DOHH2 (cell line): ENCODE measurements around the gene SNU13.

ENCODE experiments used
- H3F3A ChIP-seq: fragments of 200-600 bp; sonication (generic), shearing (Covaris generic); 2 replicates; pipeline ENCODE4 v1.6.0; 2016; ENCODE audit warnings: antibody characterized with exemption, mild to moderate bottlenecking; ENCODE audit not compliant: control insufficient read depth, insufficient read depth
- H3K27ac ChIP-seq: fragments of 200-600 bp; sonication (generic); 2 replicates; pipeline ENCODE4 v1.5.1; 2014; ENCODE audit warnings: low read depth, mild to moderate bottlenecking, low read length, moderate library complexity
- H3K27me3 ChIP-seq: fragments of 200-600 bp; sonication (generic); 2 replicates; pipeline ENCODE4 v1.6.1; 2014; ENCODE audit warnings: mild to moderate bottlenecking, low read length, mixed read lengths; ENCODE audit not compliant: control insufficient read depth
- H3K36me3 ChIP-seq: fragments of 200-600 bp; sonication (generic); 2 replicates; pipeline ENCODE4 v1.6.1; 2014; ENCODE audit warnings: mild to moderate bottlenecking, low read length, moderate library complexity, mixed read lengths; ENCODE audit not compliant: control insufficient read depth
- H3K4me1 ChIP-seq: fragments of 200-600 bp; sonication (generic); 2 replicates; pipeline ENCODE4 v1.6.1; 2014; ENCODE audit warnings: mild to moderate bottlenecking, low read length, mixed read lengths; ENCODE audit not compliant: control insufficient read depth
- H3K4me2 ChIP-seq: fragments of 200-600 bp; sonication (generic); 2 replicates; pipeline ENCODE4 v1.6.0; 2014; ENCODE audit warnings: mild to moderate bottlenecking, low read length, moderate library complexity
- H3K4me3 ChIP-seq: fragments of 200-600 bp; sonication (generic); 2 replicates; pipeline ENCODE4 v1.5.1; 2014; ENCODE audit warnings: mild to moderate bottlenecking, low read length, mixed read lengths
- H3K79me2 ChIP-seq: fragments of 200-600 bp; sonication (generic); 2 replicates; pipeline ENCODE4 v1.6.1; 2014; ENCODE audit warnings: mild to moderate bottlenecking, low read length, mixed read lengths; ENCODE audit not compliant: control insufficient read depth
- H3K9me2 ChIP-seq: fragments of 200-600 bp; sonication (generic); replicated peaks from 2 replicates; pipeline ENCODE4 v1.6.1; 2014; ENCODE audit warnings: mild to moderate bottlenecking, low read length, mixed read lengths; ENCODE audit not compliant: control insufficient read depth
- H3K9me3 ChIP-seq: fragments of 200-600 bp; sonication (generic); 2 replicates; pipeline ENCODE4 v1.6.1; 2014; ENCODE audit warnings: antibody characterized with exemption, low read length, mixed read lengths; ENCODE audit not compliant: control insufficient read depth, insufficient read depth
- H4K20me1 ChIP-seq: fragments of 200-600 bp; sonication (generic); 2 replicates; pipeline ENCODE4 v1.6.0; 2014; ENCODE audit warnings: low read depth, mild to moderate bottlenecking, antibody characterized with exemption, low read length, moderate library complexity; ENCODE audit not compliant: control insufficient read depth, insufficient read depth
- EZH2phosphoT487 ChIP-seq: fragments of 200-600 bp; sonication (generic); IDR thresholded peaks from 2 replicates; pipeline ENCODE4 v1.6.1; 2017; ENCODE audit warnings: borderline replicate concordance, mild to moderate bottlenecking, antibody characterized with exemption, low read length, moderate library complexity, mixed read lengths
- TF ChIP-seq, protein P1 (sequence below): fragments of 200-600 bp; sonication (generic); IDR thresholded peaks from one replicate; pipeline ENCODE4 v1.5.1; 2014; ENCODE audit warnings: antibody characterized with exemption, mild to moderate bottlenecking, low read depth, low read length; ENCODE audit not compliant: poor library complexity, severe bottlenecking

Gene SNU13

DNA sequence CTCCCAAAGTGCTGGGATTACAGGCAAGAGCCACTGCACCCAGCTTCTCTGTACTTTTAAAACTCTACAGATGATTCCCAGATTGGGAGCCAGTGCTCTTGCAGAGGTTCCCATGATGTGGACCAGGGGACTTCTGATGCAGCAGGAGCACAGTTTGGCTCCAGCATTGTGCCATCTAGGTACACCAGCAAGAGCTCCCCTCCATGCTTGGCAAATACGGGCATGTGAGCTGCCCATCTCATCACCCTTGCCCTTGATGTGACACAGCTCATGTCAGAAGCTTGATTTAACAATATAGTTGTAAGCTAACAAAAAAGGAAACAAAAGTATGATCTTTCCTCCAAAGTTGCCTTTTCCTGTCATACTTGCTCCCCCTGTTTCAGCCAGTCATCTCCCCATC is 28.7 kb downstream of the SNU13 start:
- H3F3A ChIP-seq: peaks cover 40% of the 10 kb centered on the region
- peaks cover 94% of the 10 kb centered on the region for H3K36me3 ChIP-seq
- no peak overlapping the region for H3K4me3 ChIP-seq
- H4K20me1 ChIP-seq: peaks cover 4% of the 10 kb centered on the region; the same call in 1 of the 2 replicates
- H3K9me3 ChIP-seq: no peaks in the 10 kb centered on the region
- H3K79me2 ChIP-seq: no peaks in the 10 kb centered on the region
- no peak for TF ChIP-seq EZH2phosphoT487
- TF ChIP-seq, protein P1, sequence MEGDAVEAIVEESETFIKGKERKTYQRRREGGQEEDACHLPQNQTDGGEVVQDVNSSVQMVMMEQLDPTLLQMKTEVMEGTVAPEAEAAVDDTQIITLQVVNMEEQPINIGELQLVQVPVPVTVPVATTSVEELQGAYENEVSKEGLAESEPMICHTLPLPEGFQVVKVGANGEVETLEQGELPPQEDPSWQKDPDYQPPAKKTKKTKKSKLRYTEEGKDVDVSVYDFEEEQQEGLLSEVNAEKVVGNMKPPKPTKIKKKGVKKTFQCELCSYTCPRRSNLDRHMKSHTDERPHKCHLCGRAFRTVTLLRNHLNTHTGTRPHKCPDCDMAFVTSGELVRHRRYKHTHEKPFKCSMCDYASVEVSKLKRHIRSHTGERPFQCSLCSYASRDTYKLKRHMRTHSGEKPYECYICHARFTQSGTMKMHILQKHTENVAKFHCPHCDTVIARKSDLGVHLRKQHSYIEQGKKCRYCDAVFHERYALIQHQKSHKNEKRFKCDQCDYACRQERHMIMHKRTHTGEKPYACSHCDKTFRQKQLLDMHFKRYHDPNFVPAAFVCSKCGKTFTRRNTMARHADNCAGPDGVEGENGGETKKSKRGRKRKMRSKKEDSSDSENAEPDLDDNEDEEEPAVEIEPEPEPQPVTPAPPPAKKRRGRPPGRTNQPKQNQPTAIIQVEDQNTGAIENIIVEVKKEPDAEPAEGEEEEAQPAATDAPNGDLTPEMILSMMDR: no peak
- H3K9me2 ChIP-seq: no peaks in the 10 kb centered on the region
- no peak overlapping the region for H3K4me2 ChIP-seq
- H3K27me3 ChIP-seq: no peaks in the 10 kb centered on the region
- no peaks in the 10 kb centered on the region for H3K4me1 ChIP-seq
- no peak overlapping the region for H3K27ac ChIP-seq

DNA sequence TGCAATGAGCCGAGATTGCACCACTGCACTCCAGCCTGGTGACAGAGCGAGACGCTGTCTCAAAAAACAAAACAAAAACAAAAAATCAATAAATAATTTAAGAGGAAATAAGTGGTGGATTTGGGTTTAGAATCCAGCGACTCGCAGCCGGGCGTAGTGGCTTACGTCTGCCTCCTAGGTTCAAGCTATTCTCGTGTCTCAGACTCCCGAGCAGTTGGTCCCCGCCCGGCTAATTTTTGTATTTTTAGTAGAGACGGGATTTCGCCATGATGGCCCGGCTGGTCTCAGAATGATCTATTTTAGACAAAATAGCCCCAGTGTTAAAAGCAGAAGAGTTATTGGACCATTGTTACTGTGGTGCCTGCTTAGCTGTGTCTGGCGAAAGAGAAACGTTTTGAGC is 29.8 kb downstream of the SNU13 start:
- Histone ChIP-seq H3K79me2 (peaks cover 1% of the 10 kb centered on the region; the same call in 1 of the 2 replicates), H3K27ac (no peak overlapping the region), H3F3A (peaks cover 30% of the 10 kb centered on the region), H3K9me2 (no peaks in the 10 kb centered on the region), H3K4me1 (no peaks in the 10 kb centered on the region), H3K9me3 (no peaks in the 10 kb centered on the region), H4K20me1 (peaks cover 4% of the 10 kb centered on the region; the same call in 1 of the 2 replicates), H3K4me2 (no peak overlapping the region), H3K4me3 (no peak overlapping the region), H3K27me3 (no peaks in the 10 kb centered on the region), H3K36me3 (peaks cover 94% of the 10 kb centered on the region)
- TF ChIP-seq EZH2phosphoT487: no peak
- TF ChIP-seq, protein P1: no peak

DNA sequence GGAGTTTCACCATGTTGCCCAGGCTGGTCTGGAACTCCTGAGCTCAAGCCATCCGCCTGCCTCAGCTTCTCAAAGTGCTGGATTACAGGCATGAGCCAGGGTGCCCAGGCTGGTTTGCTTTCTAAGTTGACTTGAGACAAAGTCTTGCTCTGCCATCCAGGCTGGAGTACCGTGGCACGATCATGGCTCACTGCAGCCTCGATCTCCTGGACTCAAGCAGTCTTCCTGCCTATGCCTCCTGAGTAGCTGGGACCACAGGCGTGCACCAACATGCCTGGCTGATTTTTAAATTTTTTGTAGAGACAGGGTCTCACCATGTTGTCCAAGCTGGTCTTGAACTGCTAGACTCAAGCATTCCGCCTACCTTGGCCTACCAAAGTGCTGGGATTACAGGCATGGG is 31.0 kb downstream of the SNU13 start:
- H4K20me1 ChIP-seq: peaks cover 4% of the 10 kb centered on the region; the same call in 1 of the 2 replicates
- peaks cover 23% of the 10 kb centered on the region for H3F3A ChIP-seq
- H3K36me3 ChIP-seq: peaks cover 94% of the 10 kb centered on the region

More for the DNA sequence above, 31.0 kb downstream of the SNU13 start:
- H3K27me3 ChIP-seq: no peaks in the 10 kb centered on the region
- H3K27ac ChIP-seq: no peak overlapping the region
- H3K9me2 ChIP-seq: no peaks in the 10 kb centered on the region
- peaks cover 5% of the 10 kb centered on the region; the same call in 1 of the 2 replicates for H3K79me2 ChIP-seq
- H3K9me3 ChIP-seq: no peaks in the 10 kb centered on the region
- no peak for TF ChIP-seq EZH2phosphoT487
- TF ChIP-seq, protein P1: no peak
- no peaks in the 10 kb centered on the region for H3K4me1 ChIP-seq
- H3K4me2 ChIP-seq: no peak overlapping the region
- H3K4me3 ChIP-seq: no peak overlapping the region
